ENCODE measurements around the gene ZNF136.
A peak's percentile ranks its signal among the peaks of the same experiment; 100 is the strongest.

The ZNF136 gene

DNA sequence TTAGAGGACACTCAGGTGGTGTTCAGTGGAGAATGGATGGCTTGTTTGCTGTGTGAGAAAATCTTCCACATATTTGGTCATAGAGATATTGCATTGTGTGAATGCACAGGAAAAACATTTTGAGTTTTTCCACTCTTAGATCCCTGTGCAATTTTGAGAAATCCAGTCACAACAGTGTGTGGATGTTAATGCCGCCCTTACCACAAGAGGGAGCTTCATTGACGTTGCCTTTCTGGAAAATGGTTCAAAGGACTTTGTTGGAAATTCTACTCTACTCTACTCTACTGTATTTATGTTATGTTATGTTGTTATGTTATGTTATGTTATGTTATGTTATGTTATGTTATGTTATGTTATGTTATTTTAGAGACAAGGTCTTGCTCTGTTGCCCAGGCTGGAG, 36.2 kb upstream of the ZNF136 start:
- Histone ChIP-seq H2BK12ac (ENCODE audit: low read length) (no peak overlapping the region), H3K9ac (ENCODE audit: low read depth, low read length, poor library complexity) (no peak overlapping the region), H2AFZ (ENCODE audit: low read length) (no peak overlapping the region), H3K4me1 (ENCODE audit: control insufficient read depth in 2 of 2, insufficient read depth in 1 of 2, low read depth in 1 of 2, low read length in 2 of 2) (no peaks in the 10 kb centered on the region), H2BK120ac (ENCODE audit: low read depth, low read length) (no peak overlapping the region), H4K91ac (ENCODE audit: low read depth, low read length, poor library complexity) (no peak overlapping the region), H2BK5ac (ENCODE audit: low read length) (no peak overlapping the region), H2AK5ac (ENCODE audit: low read depth, low read length) (no peak overlapping the region), H2BK15ac (ENCODE audit: low read length) (no peak overlapping the region), H3K18ac (ENCODE audit: low read length) (no peak overlapping the region), H3K4ac (ENCODE audit: low read length) (no peak overlapping the region), H3K4me3 (ENCODE audit: low read length in 2 of 2) (no peak overlapping the region), H3K9me3 (replicated peaks in 1 of 2; ENCODE audit: control insufficient read depth in 2 of 2, insufficient read depth in 1 of 2, low read depth in 1 of 2, low read length in 2 of 2) (peaks cover 8 to 36% of the 10 kb centered on the region in 2 donors), H4K8ac (ENCODE audit: low read depth, low read length) (no peak overlapping the region), H3K36me3 (replicated peaks in 1 of 2; ENCODE audit: control insufficient read depth in 2 of 2, insufficient read depth in 2 of 2, low read length in 2 of 2) (peaks cover under 1 to 24% of the 10 kb centered on the region in 2 donors), H3K4me2 (ENCODE audit: insufficient read depth, low read length, poor library complexity, severe bottlenecking) (no peak overlapping the region), H3K23ac (ENCODE audit: low read depth, low read length, poor library complexity) (no peak overlapping the region), H3K14ac (ENCODE audit: low read length) (no peak overlapping the region), H3K79me1 (ENCODE audit: low read depth, low read length) (no peaks in the 10 kb centered on the region), H3K27ac (replicated peaks; ENCODE audit: low read length) (no peak overlapping the region), H3K27me3 (ENCODE audit: control insufficient read depth in 3 of 3, insufficient read depth in 3 of 3, low read depth in 1 of 3, low read length in 3 of 3) (no peaks in the 10 kb centered on the region)
- WGBS, 2 donors (ENCODE audit: extremely low coverage in 2 of 2, insufficient read length in 2 of 2, insufficient replicate concordance in 1 of 2): no CpG with 5 or more reads among the region's 2 CpGs
- no peak for DNase-seq (ENCODE audit: low spot score)

DNA sequence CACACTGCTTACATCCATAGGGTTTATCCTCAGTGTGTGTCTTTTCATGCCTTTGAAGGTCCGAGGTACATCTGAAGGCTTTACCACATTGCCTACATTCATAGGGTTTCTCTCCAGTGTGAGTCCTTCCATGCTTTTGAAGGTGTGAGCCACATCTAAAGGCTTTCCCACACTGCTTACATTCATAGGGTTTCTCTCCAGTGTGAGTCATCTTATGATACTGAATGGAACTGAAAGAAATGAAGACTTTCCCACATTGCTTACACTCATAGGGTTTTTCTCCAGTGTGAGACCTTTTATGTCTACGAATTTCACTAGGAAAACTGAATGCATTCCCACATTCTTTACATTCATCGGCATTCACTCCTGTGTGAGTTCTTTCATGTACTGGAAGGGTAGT, 29.8 kb upstream of the ZNF136 start:
- Histone ChIP-seq H3K23ac (ENCODE audit: low read depth, low read length, poor library complexity) (no peak overlapping the region), H3K14ac (ENCODE audit: low read length) (no peak overlapping the region), H3K79me1 (ENCODE audit: low read depth, low read length) (no peaks in the 10 kb centered on the region), H2AK5ac (ENCODE audit: low read depth, low read length) (no peak overlapping the region), H2BK120ac (ENCODE audit: low read depth, low read length) (no peak overlapping the region), H3K36me3 (replicated peaks in 1 of 2; ENCODE audit: control insufficient read depth in 2 of 2, insufficient read depth in 2 of 2, low read length in 2 of 2) (peaks cover 50 to 82% of the 10 kb centered on the region in 2 donors), H2BK15ac (ENCODE audit: low read length) (no peak overlapping the region), H3K18ac (ENCODE audit: low read length) (no peak overlapping the region), H3K27ac (replicated peaks; ENCODE audit: low read length) (no peak overlapping the region), H2BK5ac (ENCODE audit: low read length) (no peak overlapping the region), H4K91ac (ENCODE audit: low read depth, low read length, poor library complexity) (no peak overlapping the region), H3K4ac (ENCODE audit: low read length) (no peak overlapping the region), H2AFZ (ENCODE audit: low read length) (no peak overlapping the region), H3K4me1 (ENCODE audit: control insufficient read depth in 2 of 2, insufficient read depth in 1 of 2, low read depth in 1 of 2, low read length in 2 of 2) (no peaks in the 10 kb centered on the region), H4K8ac (ENCODE audit: low read depth, low read length) (no peak overlapping the region), H2BK12ac (ENCODE audit: low read length) (no peak overlapping the region), H3K4me2 (ENCODE audit: insufficient read depth, low read length, poor library complexity, severe bottlenecking) (no peak overlapping the region), H3K9ac (ENCODE audit: low read depth, low read length, poor library complexity) (no peak overlapping the region), H3K27me3 (ENCODE audit: control insufficient read depth in 3 of 3, insufficient read depth in 3 of 3, low read depth in 1 of 3, low read length in 3 of 3) (no peaks in the 10 kb centered on the region), H3K9me3 (replicated peaks in 1 of 2; ENCODE audit: control insufficient read depth in 2 of 2, insufficient read depth in 1 of 2, low read depth in 1 of 2, low read length in 2 of 2) (peaks cover 48 to 90% of the 10 kb centered on the region in 2 donors), H3K4me3 (ENCODE audit: low read length in 2 of 2) (no peak overlapping the region)
- DNase-seq (ENCODE audit: low spot score): no peak
- WGBS, 2 donors (ENCODE audit: extremely low coverage in 2 of 2, insufficient read length in 2 of 2, insufficient replicate concordance in 1 of 2): no CpG with 5 or more reads among the region's 3 CpGs

GRCh38 chr19:12137221-12137940, 25.5 kb upstream of the ZNF136 start:
- H3K4me3 ChIP-seq (ENCODE audit: low read length in 2 of 2): peak overlapping the region in 1 of 2 donors; percentile 60

GRCh38 chr19:12139269-12139668, 23.6 kb upstream of the ZNF136 start:
- H3K4me3 ChIP-seq (ENCODE audit: low read length in 2 of 2): peak overlapping the region; percentile 87
- no peak overlapping the region for H2BK120ac ChIP-seq (ENCODE audit: low read depth, low read length)
- no peak overlapping the region for H3K9ac ChIP-seq (ENCODE audit: low read depth, low read length, poor library complexity)
- peak overlapping the region; percentile 45 for H3K4me2 ChIP-seq (ENCODE audit: insufficient read depth, low read length, poor library complexity, severe bottlenecking)
- WGBS, 2 donors (ENCODE audit: extremely low coverage in 2 of 2, insufficient read length in 2 of 2, insufficient replicate concordance in 1 of 2): no CpG with 5 or more reads among the region's 13 CpGs
- no peak overlapping the region for H2BK5ac ChIP-seq (ENCODE audit: low read length)
- H4K91ac ChIP-seq (ENCODE audit: low read depth, low read length, poor library complexity): no peak overlapping the region
- no peak overlapping the region for H3K23ac ChIP-seq (ENCODE audit: low read depth, low read length, poor library complexity)
- H3K79me1 ChIP-seq (ENCODE audit: low read depth, low read length): no peaks in the 10 kb centered on the region
- H3K27ac ChIP-seq (replicated peaks; ENCODE audit: low read length): peak overlapping the region; percentile 83
- H2AFZ ChIP-seq (ENCODE audit: low read length): no peak overlapping the region
- peaks cover 33 to 80% of the 10 kb centered on the region in 2 donors for H3K36me3 ChIP-seq (replicated peaks in 1 of 2; ENCODE audit: control insufficient read depth in 2 of 2, insufficient read depth in 2 of 2, low read length in 2 of 2)
- DNase-seq (ENCODE audit: low spot score): no peak
- no peak overlapping the region for H2AK5ac ChIP-seq (ENCODE audit: low read depth, low read length)
- peaks cover 7 to 8% of the 10 kb centered on the region in 2 donors for H3K4me1 ChIP-seq (ENCODE audit: control insufficient read depth in 2 of 2, insufficient read depth in 1 of 2, low read depth in 1 of 2, low read length in 2 of 2)
- H3K27me3 ChIP-seq (ENCODE audit: control insufficient read depth in 3 of 3, insufficient read depth in 3 of 3, low read depth in 1 of 3, low read length in 3 of 3): no peaks in the 10 kb centered on the region
- H4K8ac ChIP-seq (ENCODE audit: low read depth, low read length): no peak overlapping the region
- H3K4ac ChIP-seq (ENCODE audit: low read length): no peak overlapping the region
- no peak overlapping the region for H2BK12ac ChIP-seq (ENCODE audit: low read length)
- H3K14ac ChIP-seq (ENCODE audit: low read length): no peak overlapping the region
- no peak overlapping the region for H3K18ac ChIP-seq (ENCODE audit: low read length)
- H2BK15ac ChIP-seq (ENCODE audit: low read length): no peak overlapping the region
- peaks cover 29 to 66% of the 10 kb centered on the region in 2 donors for H3K9me3 ChIP-seq (replicated peaks in 1 of 2; ENCODE audit: control insufficient read depth in 2 of 2, insufficient read depth in 1 of 2, low read depth in 1 of 2, low read length in 2 of 2)

More at GRCh38 chr19:12137221-12137940, 25.5 kb upstream of the ZNF136 start:
- Histone ChIP-seq H2BK5ac (ENCODE audit: low read length) (no peak overlapping the region), H3K27ac (replicated peaks; ENCODE audit: low read length) (no peak overlapping the region), H3K23ac (ENCODE audit: low read depth, low read length, poor library complexity) (no peak overlapping the region), H2BK120ac (ENCODE audit: low read depth, low read length) (no peak overlapping the region), H2AFZ (ENCODE audit: low read length) (no peak overlapping the region), H3K79me1 (ENCODE audit: low read depth, low read length) (no peaks in the 10 kb centered on the region), H3K9me3 (replicated peaks in 1 of 2; ENCODE audit: control insufficient read depth in 2 of 2, insufficient read depth in 1 of 2, low read depth in 1 of 2, low read length in 2 of 2) (peaks cover 39 to 71% of the 10 kb centered on the region in 2 donors), H4K91ac (ENCODE audit: low read depth, low read length, poor library complexity) (no peak overlapping the region), H2BK12ac (ENCODE audit: low read length) (no peak overlapping the region), H3K4ac (ENCODE audit: low read length) (no peak overlapping the region), H3K4me1 (ENCODE audit: control insufficient read depth in 2 of 2, insufficient read depth in 1 of 2, low read depth in 1 of 2, low read length in 2 of 2) (peaks cover 7 to 8% of the 10 kb centered on the region in 2 donors), H3K36me3 (replicated peaks in 1 of 2; ENCODE audit: control insufficient read depth in 2 of 2, insufficient read depth in 2 of 2, low read length in 2 of 2) (peaks cover 47 to 81% of the 10 kb centered on the region in 2 donors), H2AK5ac (ENCODE audit: low read depth, low read length) (no peak overlapping the region), H3K14ac (ENCODE audit: low read length) (no peak overlapping the region), H3K4me2 (ENCODE audit: insufficient read depth, low read length, poor library complexity, severe bottlenecking) (no peak overlapping the region), H3K18ac (ENCODE audit: low read length) (no peak overlapping the region), H4K8ac (ENCODE audit: low read depth, low read length) (no peak overlapping the region), H2BK15ac (ENCODE audit: low read length) (no peak overlapping the region), H3K9ac (ENCODE audit: low read depth, low read length, poor library complexity) (no peak overlapping the region), H3K27me3 (ENCODE audit: control insufficient read depth in 3 of 3, insufficient read depth in 3 of 3, low read depth in 1 of 3, low read length in 3 of 3) (no peaks in the 10 kb centered on the region)
- DNase-seq (ENCODE audit: low spot score): no peak
- no CpG with 5 or more reads among the region's 7 CpGs for WGBS, 2 donors (ENCODE audit: extremely low coverage in 2 of 2, insufficient read length in 2 of 2, insufficient replicate concordance in 1 of 2)
